GM08714 (cell line): ENCODE data around the gene NAE1.
"Not testable (repeated sequence)": the region's sequence is repeated elsewhere in the genome, so short reads cannot be mapped to it uniquely, and the experiment has no call there.

Experiments
- H3K4me3 ChIP-seq: fragments of 200-500 bp; sonication (Bioruptor generic); 2 replicates; pipeline ENCODE4 v1.5.1; 2014; ENCODE audit warnings: mild to moderate bottlenecking, low read length, inconsistent platforms
- ZNF274 ChIP-seq: IDR thresholded peaks from 2 replicates; pipeline ENCODE4 v1.6.1; 2012; ENCODE audit warnings: mild to moderate bottlenecking, low read depth, low read length

Gene NAE1

GRCh38 chr16:66800856-66801255 lies 29.9 kb downstream of the NAE1 start:
- TF ChIP-seq ZNF274: no peak
- H3K4me3 ChIP-seq: no peak overlapping the region

GRCh38 chr16:66798161-66798560 lies 32.6 kb downstream of the NAE1 start:
- no peak overlapping the region for H3K4me3 ChIP-seq
- TF ChIP-seq ZNF274: no peak

GRCh38 chr16:66793984-66794383 lies 36.8 kb downstream of the NAE1 start:
- not testable (repeated sequence) for H3K4me3 ChIP-seq

GRCh38 chr16:66790130-66790733 lies 40.5 kb downstream of the NAE1 start:
- H3K4me3 ChIP-seq: no peak overlapping the region
- no peak for TF ChIP-seq ZNF274

GRCh38 chr16:66787427-66787826 lies 43.3 kb downstream of the NAE1 start:
- no peak for TF ChIP-seq ZNF274

GRCh38 chr16:66786551-66786950 lies 44.2 kb downstream of the NAE1 start:
- no peak overlapping the region for H3K4me3 ChIP-seq
- no peak for TF ChIP-seq ZNF274

More at GRCh38 chr16:66787427-66787826, 43.3 kb downstream of the NAE1 start:
- H3K4me3 ChIP-seq: no peak overlapping the region

- H3K4me3 ChIP-seq: no peak overlapping the region
- no peak for TF ChIP-seq ZNF274
Measured at GRCh38 chr16:66776457-66776856, 54.3 kb downstream of the NAE1 start.

GRCh38 chr16:66774981-66775380 lies 55.8 kb downstream of the NAE1 start:
- no peak for TF ChIP-seq ZNF274
- H3K4me3 ChIP-seq: no peak overlapping the region

GRCh38 chr16:66758086-66758485 lies 72.7 kb downstream of the NAE1 start:
- no peak overlapping the region for H3K4me3 ChIP-seq
- TF ChIP-seq ZNF274: no peak

- no peak for TF ChIP-seq ZNF274
- H3K4me3 ChIP-seq: no peak overlapping the region
Measured at GRCh38 chr16:66754819-66755218, 76.0 kb downstream of the NAE1 start.

GRCh38 chr16:66754211-66754610 lies 76.6 kb downstream of the NAE1 start:
- TF ChIP-seq ZNF274: no peak
- H3K4me3 ChIP-seq: no peak overlapping the region

- TF ChIP-seq ZNF274: no peak
- no peak overlapping the region for H3K4me3 ChIP-seq
Measured at GRCh38 chr16:66752958-66753357, 77.8 kb downstream of the NAE1 start.
